RWPE2 (cell line): Measurements from ENCODE around the gene SBF1.

ENCODE experiments used
- ATAC-seq: fragments of 200-7000 bp; cut with Tn5 transposase; 3 replicates; pipeline ENCODE4 v1.9.1; 2021; ENCODE audit warnings: low read depth
- DNase-seq: peaks from one replicate; pipeline ENCODE4 v3.0.0-alpha.2; 2020; ENCODE audit warnings: low spot score
- H3K27ac ChIP-seq: fragments of 450-650 bp; 2 replicates; pipeline ENCODE4 v1.5.1; 2017; ENCODE audit warnings: mild to moderate bottlenecking; ENCODE audit not compliant: poor library complexity, severe bottlenecking
- H3K27me3 ChIP-seq: fragments of 250-450 bp; sonication (Bioruptor Pico); 2 replicates; pipeline ENCODE4 v1.5.1; 2021; ENCODE audit warnings: mild to moderate bottlenecking, moderate library complexity; ENCODE audit not compliant: insufficient read depth, poor library complexity, severe bottlenecking
- H3K36me3 ChIP-seq: fragments of 250-450 bp; sonication (Bioruptor Pico); 2 replicates; pipeline ENCODE4 v1.5.1; 2020; ENCODE audit warnings: low read depth, mild to moderate bottlenecking, moderate library complexity
- H3K4me1 ChIP-seq: fragments of 250-450 bp; sonication (Bioruptor Pico); 2 replicates; pipeline ENCODE4 v1.5.1; 2021; ENCODE audit warnings: mild to moderate bottlenecking, moderate library complexity; ENCODE audit not compliant: insufficient read depth, poor library complexity, severe bottlenecking
- H3K4me3 ChIP-seq: fragments of 250-450 bp; sonication (Bioruptor Pico); 2 replicates; pipeline ENCODE4 v1.5.1; 2021; ENCODE audit warnings: mild to moderate bottlenecking, moderate library complexity; ENCODE audit not compliant: severe bottlenecking
- H3K9me3 ChIP-seq: fragments of 250-450 bp; sonication (Bioruptor Pico); 2 replicates; pipeline ENCODE4 v1.5.1; 2021; ENCODE audit warnings: mild to moderate bottlenecking, moderate library complexity; ENCODE audit not compliant: severe bottlenecking
- CTCF ChIP-seq: fragments of 450-650 bp; IDR thresholded peaks from one replicate; pipeline ENCODE4 v1.5.1; 2017; ENCODE audit warnings: mild to moderate bottlenecking, moderate library complexity; ENCODE audit not compliant: poor library complexity, severe bottlenecking

SBF1 gene

GRCh38 chr22:50443197-50443596 is 31.6 kb downstream of the SBF1 start:
- ATAC-seq = no peak
- Histone ChIP-seq H3K27me3 (no peaks in the 10 kb centered on the region), H3K4me1 (no peaks in the 10 kb centered on the region), H3K36me3 (peaks cover 35% of the 10 kb centered on the region), H3K9me3 (no peaks in the 10 kb centered on the region), H3K4me3 (no peak overlapping the region), H3K27ac (no peak overlapping the region)
- peak; percentile 54 for DNase-seq
- no peak for TF ChIP-seq CTCF

- Histone ChIP-seq H3K27ac (no peak overlapping the region), H3K36me3 (peaks cover 40% of the 10 kb centered on the region)
- no peak for ATAC-seq
Measured at GRCh38 chr22:50441428-50441993, 33.3 kb downstream of the SBF1 start.

GRCh38 chr22:50440544-50441249 is 34.1 kb downstream of the SBF1 start:
- Histone ChIP-seq H3K9me3 (no peaks in the 10 kb centered on the region), H3K4me1 (no peaks in the 10 kb centered on the region), H3K4me3 (no peak overlapping the region), H3K36me3 (peaks cover 38% of the 10 kb centered on the region), H3K27me3 (no peaks in the 10 kb centered on the region), H3K27ac (no peak overlapping the region)
- TF ChIP-seq CTCF = no peak
- peak; percentile 43 for DNase-seq
- ATAC-seq = no peak

More at GRCh38 chr22:50441428-50441993, 33.3 kb downstream of the SBF1 start:
- Histone ChIP-seq H3K4me1 (no peaks in the 10 kb centered on the region), H3K27me3 (no peaks in the 10 kb centered on the region), H3K9me3 (no peaks in the 10 kb centered on the region), H3K4me3 (no peak overlapping the region)
- DNase-seq = peak; percentile 53
- no peak for TF ChIP-seq CTCF

- DNase-seq (peak; percentile 52), ATAC-seq (no peak; the same call in 2 of the 3 replicates)
- no peaks in the 10 kb centered on the region for H3K4me1 ChIP-seq
- H3K4me3 ChIP-seq = no peak overlapping the region
- peaks cover 43% of the 10 kb centered on the region for H3K36me3 ChIP-seq
- H3K27me3 ChIP-seq = no peaks in the 10 kb centered on the region
- H3K27ac ChIP-seq = no peak overlapping the region
- TF ChIP-seq CTCF = no peak
- H3K9me3 ChIP-seq = no peaks in the 10 kb centered on the region
Measured at GRCh38 chr22:50439871-50440331, 34.9 kb downstream of the SBF1 start.
